Upper lobe of left lung (tissue), 4 donors: ENCODE data around the gene SIK3.

Source experiments
- CTCF ChIP-seq, 6 experiments: fragments of 450-650 bp in 4 of 6; fragments of 200-600 bp in 2 of 6; sonication (generic) in 2 of 6; IDR thresholded peaks; one replicate each; pipeline ENCODE4 v1.5.1; 2016 to 2019; ENCODE audit warnings: antibody characterized with exemption in 6 of 6
- EP300 ChIP-seq, 4 donors: sonication (generic); formaldehyde crosslinking; IDR thresholded peaks; one replicate each; pipeline ENCODE4 v1.5.1; 2017; ENCODE audit warnings: antibody characterized with exemption in 4 of 4, control low read depth in 2 of 4
- POLR2A ChIP-seq, 4 donors: fragments of 450-650 bp; IDR thresholded peaks; one replicate each; pipeline ENCODE4 v1.5.1; 2016 to 2017; ENCODE audit warnings: antibody characterized with exemption in 4 of 4, mild to moderate bottlenecking in 2 of 4
- POLR2AphosphoS5 ChIP-seq, 2 donors: sonication (generic); formaldehyde crosslinking; IDR thresholded peaks; one replicate each; pipeline ENCODE4 v1.5.1; 2017; ENCODE audit warnings: antibody characterized with exemption in 2 of 2

- TF ChIP-seq POLR2AphosphoS5 (IDR thresholded peaks at IDR 0.05): no peak
- no peak for TF ChIP-seq EP300 (IDR thresholded peaks at IDR 0.05)
- no peak for TF ChIP-seq CTCF (IDR thresholded peaks at IDR 0.05)
- TF ChIP-seq POLR2A (IDR thresholded peaks at IDR 0.05): no peak
These were observed 17.9 kb downstream of the SIK3 start for GRCh38 chr11:117080370-117080769.
